Endothelial cell of coronary artery (primary cell): ENCODE data around the gene TTLL1. TPM values are rescaled to one million over a fixed set of nuclear protein-coding genes. Genes with fewer than 3 reads are reported as not detected.

Source experiments
- total RNA-seq: library from RNA; depleted of rRNA; stranded (reverse); fragments of >200 nt; gene quantifications from 2 replicates; pipeline ENCODE4 v1.2.3, GENCODE V29; 2014

TTLL1 gene
- 10.9 and 11.7 TPM in 2 replicates for total RNA-seq

DNA sequence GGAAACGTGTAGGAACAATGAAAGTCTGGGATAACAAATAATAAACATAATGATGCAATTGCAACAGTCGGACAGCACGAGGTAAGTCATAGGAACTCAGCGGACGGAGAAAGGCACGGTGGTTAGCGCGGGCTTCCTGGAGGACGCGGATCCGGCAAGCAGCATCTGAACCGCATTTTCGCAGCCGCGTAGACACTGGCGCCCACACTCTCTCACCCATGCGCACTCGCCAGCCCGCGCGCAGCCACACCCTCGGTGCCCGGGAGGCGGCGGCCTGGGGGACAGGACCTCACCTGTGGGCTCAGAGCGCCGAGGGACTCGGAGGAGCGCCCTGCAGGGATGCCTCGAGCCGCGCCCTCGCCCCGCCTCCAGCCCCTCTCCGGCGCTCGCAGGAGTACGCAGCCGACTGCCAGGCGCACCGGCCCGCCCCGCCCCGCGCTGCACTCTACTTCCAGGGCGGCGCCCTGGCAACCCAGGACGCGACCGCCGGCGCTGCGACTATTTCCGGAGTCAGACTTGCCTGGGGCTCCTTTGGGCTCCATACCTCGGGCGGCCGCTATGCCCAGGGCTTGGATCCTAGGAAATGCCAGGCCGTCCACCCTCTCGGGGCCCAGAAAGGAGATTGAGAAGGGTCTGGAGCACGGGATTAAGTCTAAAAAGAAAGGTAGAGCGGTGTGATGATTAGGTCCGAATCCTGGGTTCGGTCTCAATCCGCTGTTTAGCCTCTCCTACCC is at the start of gene TTLL1:
Gene TTLL1 (minus strand): TSS at position 408 of the 734 bp plus-strand sequence. CDS start 13,805 bp downstream, outside the sequence.

DNA sequence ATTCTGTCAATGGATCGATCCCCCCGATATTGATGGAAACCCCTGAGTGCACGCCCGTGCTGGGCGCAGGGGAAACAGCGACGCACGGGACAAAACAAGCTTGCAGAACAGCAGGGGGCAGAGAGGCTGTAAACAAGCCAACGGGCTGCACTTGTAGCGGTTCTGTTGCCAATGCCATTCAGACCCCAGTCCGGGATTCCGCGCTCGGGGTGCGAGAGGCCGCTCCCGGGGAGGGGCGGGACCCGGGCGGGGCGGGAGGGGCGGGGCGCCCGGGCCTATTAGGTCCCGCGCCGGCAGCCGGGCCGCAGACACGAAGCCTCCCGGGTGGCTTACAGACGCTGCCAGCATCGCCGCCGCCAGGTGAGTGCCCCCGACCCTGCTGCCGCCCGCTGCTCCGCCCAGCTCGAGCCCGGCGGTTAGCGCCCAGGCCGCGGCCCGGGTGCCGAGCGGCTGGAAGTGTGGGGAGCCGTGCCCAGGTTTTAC is 21.3 kb upstream of the TTLL1 start, which contains the start of gene BIK:
Gene BIK (plus strand): TSS at position 307 of the 483 bp plus-strand sequence. CDS start 13,273 bp downstream, outside the sequence.

DNA sequence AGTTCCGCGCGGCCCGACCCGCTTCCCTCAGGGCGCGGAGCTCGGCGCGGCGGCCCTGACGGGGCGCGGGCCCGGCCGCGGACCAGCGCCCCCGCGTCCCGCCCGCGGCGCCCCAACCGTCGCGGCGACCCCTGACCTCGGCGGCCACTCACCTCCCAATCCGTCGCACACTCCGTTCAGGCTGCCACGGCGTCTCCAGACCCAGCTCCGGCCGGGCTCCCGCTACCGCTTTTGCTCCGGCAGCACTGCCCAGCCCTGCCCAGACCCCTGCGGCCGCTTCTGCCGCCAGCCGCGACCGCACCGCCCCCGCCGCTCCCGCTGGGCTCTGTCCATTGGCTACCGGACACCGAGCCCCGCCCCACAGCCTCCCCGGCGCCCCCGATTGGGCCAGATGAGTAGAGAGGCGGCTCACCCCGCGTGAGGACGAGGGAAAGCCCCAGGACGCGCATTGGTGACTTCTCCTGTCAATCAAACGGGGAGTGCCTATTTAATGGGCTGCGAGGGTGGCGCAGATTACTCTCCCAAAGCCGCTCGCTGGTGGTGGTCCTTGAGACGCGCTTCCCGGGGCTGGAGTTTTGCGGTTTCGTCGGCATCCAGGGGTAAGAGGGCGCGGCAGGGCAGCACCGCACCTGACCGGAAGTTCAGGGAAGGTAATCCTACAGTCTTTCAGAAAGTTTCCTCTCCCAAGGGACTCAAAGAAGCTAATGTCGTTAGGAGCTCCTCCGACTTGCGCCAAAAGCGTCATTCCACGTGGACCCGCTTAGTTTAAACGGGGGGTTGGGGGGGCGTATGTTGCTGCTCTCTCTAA is 74.1 kb downstream of the TTLL1 start, which contains the start of gene PACSIN2:
Gene PACSIN2 (minus strand): TSS at position 281 of the 808 bp plus-strand sequence. CDS start 103,069 bp downstream, outside the sequence.

Other genes with a start within 250 kb of the TTLL1 start
- 47.6 and 65.0 TPM in 2 replicates for gene ARFGAP3, start 232.1 kb downstream of the TTLL1 start, total RNA-seq
- gene PACSIN2, start 74.2 kb downstream of the TTLL1 start, total RNA-seq = 66.8 and 71.3 TPM in 2 replicates
- 0.09 and 0.63 TPM in 2 replicates for gene BIK, start 21.4 kb upstream of the TTLL1 start, total RNA-seq
- gene MCAT, start 54.0 kb upstream of the TTLL1 start, total RNA-seq = 10.2 and 11.5 TPM in 2 replicates
- gene TSPO, start 62.2 kb upstream of the TTLL1 start, total RNA-seq = 300 and 316 TPM in 2 replicates
- 29.2 and 29.6 TPM in 2 replicates for gene TTLL12, start 97.7 kb upstream of the TTLL1 start, total RNA-seq